Erythroblast (primary cell): Measurements from ENCODE around the gene OSCP1.

Experiments
- GATA1 ChIP-seq: IDR thresholded peaks from 2 replicates; pipeline ENCODE4 v1.6.1; 2011; ENCODE audit warnings: low read depth, mild to moderate bottlenecking, control low read depth, low read length, moderate library complexity
- POLR2A ChIP-seq: IDR thresholded peaks from 2 replicates; pipeline ENCODE4 v1.6.1; 2011; ENCODE audit warnings: mild to moderate bottlenecking, low read length

DNA sequence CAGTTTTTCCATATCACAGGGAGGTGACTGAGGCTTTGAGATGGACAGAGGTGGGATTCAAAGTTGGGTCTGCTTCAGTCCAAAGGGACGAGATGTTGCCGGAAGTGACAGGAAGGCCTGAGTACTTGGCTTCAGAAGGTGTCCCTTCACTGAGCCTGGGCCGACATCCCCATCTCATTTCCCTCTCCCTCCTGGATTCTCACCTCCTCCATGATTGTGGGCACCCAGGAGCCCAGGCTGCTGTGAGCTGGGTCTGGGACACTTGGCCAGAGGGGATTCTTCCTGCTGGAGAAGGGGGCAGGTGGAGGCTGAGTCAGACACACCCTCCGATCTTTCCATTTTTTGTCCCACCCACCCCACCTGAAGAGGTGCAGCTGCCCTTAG lies 16.8 kb upstream of the OSCP1 start:
- TF ChIP-seq POLR2A (no peak), GATA1 (no peak)
